Transverse colon (tissue), 4 donors: Measurements from ENCODE around the gene HNRNPA3.

ENCODE experiments used
- CTCF ChIP-seq, 5 experiments: fragments of 200-600 bp in 3 of 5; fragments of 450-650 bp in 2 of 5; sonication (generic) in 3 of 5; IDR thresholded peaks; 1 replicate in 2 of 5; 2 replicates in 3 of 5; pipeline ENCODE4 v1.5.1; 2016 to 2017; ENCODE audit warnings: antibody characterized with exemption in 5 of 5, inconsistent platforms in 3 of 5, mild to moderate bottlenecking in 2 of 5, moderate library complexity in 1 of 5
- EP300 ChIP-seq: sonication (generic); formaldehyde crosslinking; IDR thresholded peaks from one replicate; pipeline ENCODE4 v1.6.1; 2017; ENCODE audit warnings: antibody characterized with exemption, low read depth
- POLR2A ChIP-seq: fragments of 450-650 bp; IDR thresholded peaks from one replicate; pipeline ENCODE4 v1.6.1; 2016; ENCODE audit warnings: antibody characterized with exemption, mild to moderate bottlenecking, moderate library complexity
- POLR2AphosphoS5 ChIP-seq, 3 donors: sonication (generic); formaldehyde crosslinking; IDR thresholded peaks; one replicate each; pipeline ENCODE4 v1.6.1; 2016; ENCODE audit warnings: antibody characterized with exemption in 3 of 3

- no peak for TF ChIP-seq EP300
- TF ChIP-seq CTCF (IDR thresholded peaks at IDR 0.05): no peak
- TF ChIP-seq POLR2A: no peak
- no peak for TF ChIP-seq POLR2AphosphoS5 (IDR thresholded peaks at IDR 0.05)
These were observed 48.8 kb downstream of the HNRNPA3 start for GRCh38 chr2:177261116-177262060.
